Thyroid gland (tissue), 4 donors: ENCODE data around the gene CYP3A7. TPM values are rescaled to one million over a fixed set of nuclear protein-coding genes. Genes with fewer than 3 reads are reported as not detected.

Experiments used
- DNase-seq, 2 donors: peaks; one replicate each; pipeline ENCODE4 v3.0.0-alpha.2; 2019
- H3K27ac ChIP-seq, 3 donors: fragments of 200-600 bp; sonication (generic); 1 replicate in 2 of 3; 2 replicates in 1 of 3; pipeline ENCODE4 v1.5.1; 2016 to 2019; ENCODE audit warnings: mild to moderate bottlenecking in 1 of 3, moderate library complexity in 1 of 3
- H3K27me3 ChIP-seq: fragments of 200-600 bp; sonication (generic); one replicate; pipeline ENCODE4 v1.5.1; 2019
- H3K36me3 ChIP-seq, 2 donors: fragments of 200-600 bp; sonication (generic); one replicate each; pipeline ENCODE4 v1.5.1; 2016 to 2019
- H3K4me1 ChIP-seq, 2 donors: fragments of 200-600 bp; sonication (generic); one replicate each; pipeline ENCODE4 v1.5.1; 2017 to 2019
- H3K4me3 ChIP-seq, 3 donors: fragments of 200-600 bp; sonication (generic); replicated peaks in 1 of 3; 1 replicate in 2 of 3; 2 replicates in 1 of 3; pipeline ENCODE4 v1.5.1; 2016; ENCODE audit warnings: mild to moderate bottlenecking in 1 of 3
- H3K9me3 ChIP-seq: fragments of 200-600 bp; sonication (generic); one replicate; pipeline ENCODE4 v1.5.1; 2017
- POLR2A ChIP-seq, 2 donors: fragments of 450-650 bp; IDR thresholded peaks; one replicate each; pipeline ENCODE4 v1.6.1; 2017; ENCODE audit warnings: antibody characterized with exemption in 2 of 2, mild to moderate bottlenecking in 2 of 2, moderate library complexity in 1 of 2
- WGBS, 2 donors: methylation state at CpG; one replicate each; pipeline ENCODE4 v1.1.5; 2017; 5-methylcytosine and 5-hydroxymethylcytosine counted together
- intact Hi-C: fragments of 100-400 bp; cut with DNase I; formaldehyde crosslinking; loops from one replicate; pipeline ENCODE4 v1.15.1; 2023
- total RNA-seq, 4 donors: library from RNA; depleted of rRNA; stranded (reverse); fragments of >200 nt; gene quantifications; one replicate each; pipeline ENCODE4 v1.2.3, GENCODE V29; 2016
- TF ChIP-seq, protein P1 (sequence below), 6 experiments: fragments of 200-600 bp in 3 of 6; fragments of 450-650 bp in 3 of 6; sonication (generic) in 3 of 6; IDR thresholded peaks; one replicate each; pipeline ENCODE4 v1.5.1; 2016 to 2019; ENCODE audit warnings: antibody characterized with exemption in 6 of 6, mild to moderate bottlenecking in 2 of 6, inconsistent platforms in 1 of 6, moderate library complexity in 1 of 6

Gene CYP3A7
- total RNA-seq, 4 donors from 2014 or later: not detected

DNA sequence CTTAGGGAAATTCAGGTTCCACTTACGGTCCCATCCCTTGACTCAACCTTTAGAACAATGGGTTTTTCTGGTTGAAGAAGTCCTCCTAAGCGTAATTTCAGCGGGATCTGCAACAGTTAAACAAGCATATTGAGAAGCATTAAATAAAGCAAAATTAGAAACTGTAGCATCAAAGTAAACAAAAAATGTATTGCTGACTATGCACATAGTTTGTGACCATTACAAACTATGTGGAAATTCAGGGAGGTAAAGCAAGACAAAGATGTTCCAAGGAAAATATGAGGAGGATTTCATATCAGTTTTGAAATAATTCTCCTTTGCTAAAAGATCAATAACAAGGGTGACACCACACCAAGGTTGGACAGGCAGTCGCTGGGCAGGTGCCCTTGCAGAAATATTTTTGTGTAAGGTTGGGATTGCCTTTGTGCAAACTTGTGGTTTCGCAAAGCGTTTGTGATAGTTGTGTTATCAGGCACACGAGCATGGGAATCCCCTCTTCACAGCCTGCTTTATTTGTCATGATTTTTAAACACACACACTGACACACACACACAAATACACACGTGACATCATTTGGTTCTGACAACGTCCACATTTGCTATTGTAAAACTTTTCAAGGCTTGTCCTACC, 49.8 kb downstream of the CYP3A7 start:
- H3K36me3 ChIP-seq: no peaks in the 10 kb centered on the region
- H3K4me3 ChIP-seq: no peak overlapping the region
- H3K9me3 ChIP-seq: no peaks in the 10 kb centered on the region
- 91 to 95% methylated on average over 9 of the region's 9 CpGs for WGBS, 2 donors
- intact Hi-C loops: no loop called here
- no peak for TF ChIP-seq POLR2A (IDR thresholded peaks at IDR 0.05)
- TF ChIP-seq, protein P1, sequence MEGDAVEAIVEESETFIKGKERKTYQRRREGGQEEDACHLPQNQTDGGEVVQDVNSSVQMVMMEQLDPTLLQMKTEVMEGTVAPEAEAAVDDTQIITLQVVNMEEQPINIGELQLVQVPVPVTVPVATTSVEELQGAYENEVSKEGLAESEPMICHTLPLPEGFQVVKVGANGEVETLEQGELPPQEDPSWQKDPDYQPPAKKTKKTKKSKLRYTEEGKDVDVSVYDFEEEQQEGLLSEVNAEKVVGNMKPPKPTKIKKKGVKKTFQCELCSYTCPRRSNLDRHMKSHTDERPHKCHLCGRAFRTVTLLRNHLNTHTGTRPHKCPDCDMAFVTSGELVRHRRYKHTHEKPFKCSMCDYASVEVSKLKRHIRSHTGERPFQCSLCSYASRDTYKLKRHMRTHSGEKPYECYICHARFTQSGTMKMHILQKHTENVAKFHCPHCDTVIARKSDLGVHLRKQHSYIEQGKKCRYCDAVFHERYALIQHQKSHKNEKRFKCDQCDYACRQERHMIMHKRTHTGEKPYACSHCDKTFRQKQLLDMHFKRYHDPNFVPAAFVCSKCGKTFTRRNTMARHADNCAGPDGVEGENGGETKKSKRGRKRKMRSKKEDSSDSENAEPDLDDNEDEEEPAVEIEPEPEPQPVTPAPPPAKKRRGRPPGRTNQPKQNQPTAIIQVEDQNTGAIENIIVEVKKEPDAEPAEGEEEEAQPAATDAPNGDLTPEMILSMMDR (IDR thresholded peaks at IDR 0.05): no peak
- no peak for DNase-seq
- no peaks in the 10 kb centered on the region for H3K27me3 ChIP-seq
- H3K27ac ChIP-seq: no peak overlapping the region
- H3K4me1 ChIP-seq: no peaks in the 10 kb centered on the region

DNA sequence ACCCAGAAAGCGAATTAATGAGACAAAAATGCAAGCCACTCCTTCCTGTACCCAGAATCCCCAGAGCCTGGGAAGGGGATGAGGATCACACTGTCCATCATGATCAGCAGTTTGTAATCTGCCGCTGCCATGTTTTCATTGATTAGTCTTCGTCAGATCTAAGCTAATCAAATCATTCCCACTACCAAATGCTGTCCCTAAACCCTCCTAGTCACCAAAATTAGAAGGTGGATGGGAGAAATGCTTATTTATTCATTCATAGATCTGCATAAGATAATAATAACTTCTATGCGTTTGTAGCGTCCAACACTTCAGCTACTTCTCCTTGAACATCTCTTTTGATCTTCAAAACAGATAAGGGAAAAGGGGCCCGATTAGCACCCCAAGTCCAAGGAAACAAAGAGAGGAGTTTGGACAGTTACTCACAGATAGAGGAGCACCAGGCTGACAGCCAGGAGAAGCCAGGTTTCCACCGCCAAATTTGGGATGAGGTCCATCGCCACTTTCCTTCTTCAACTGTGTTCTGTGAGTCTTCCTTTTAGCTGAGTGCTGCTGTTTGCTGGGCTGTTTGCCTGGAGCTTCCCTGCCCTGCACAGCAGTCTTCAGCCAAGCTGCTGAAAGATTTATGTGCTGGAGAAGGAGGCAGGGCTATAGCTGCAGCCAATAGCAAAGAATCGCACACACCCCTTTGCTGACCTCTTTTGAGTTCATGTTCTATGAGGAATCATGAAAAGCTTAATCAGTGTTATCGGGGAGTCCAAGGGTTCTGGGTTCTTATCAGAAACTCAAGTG, 55.4 kb downstream of the CYP3A7 start, which contains the start of gene CYP3A5:
TSS of gene CYP3A5 (minus strand) at position 597 of the 792 bp plus-strand sequence. CDS start at position 497, 100 bp downstream.
- no peaks in the 10 kb centered on the region for H3K4me1 ChIP-seq
- no peak within 1 kb of the TSS for H3K4me3 ChIP-seq
- H3K27me3 ChIP-seq: no peaks in the 10 kb centered on the region
- no peak for TF ChIP-seq POLR2A (IDR thresholded peaks at IDR 0.05)
- TF ChIP-seq, protein P1 (IDR thresholded peaks at IDR 0.05): no peak
- no peak for DNase-seq
- H3K9me3 ChIP-seq: no peaks in the 10 kb centered on the region
- no peaks in the 10 kb centered on the region for H3K36me3 ChIP-seq
- intact Hi-C loops: no loop called here
- no peak within 1 kb of the TSS for H3K27ac ChIP-seq
- 76 to 77% methylated on average over 10 of the region's 10 CpGs for WGBS, 2 donors

DNA sequence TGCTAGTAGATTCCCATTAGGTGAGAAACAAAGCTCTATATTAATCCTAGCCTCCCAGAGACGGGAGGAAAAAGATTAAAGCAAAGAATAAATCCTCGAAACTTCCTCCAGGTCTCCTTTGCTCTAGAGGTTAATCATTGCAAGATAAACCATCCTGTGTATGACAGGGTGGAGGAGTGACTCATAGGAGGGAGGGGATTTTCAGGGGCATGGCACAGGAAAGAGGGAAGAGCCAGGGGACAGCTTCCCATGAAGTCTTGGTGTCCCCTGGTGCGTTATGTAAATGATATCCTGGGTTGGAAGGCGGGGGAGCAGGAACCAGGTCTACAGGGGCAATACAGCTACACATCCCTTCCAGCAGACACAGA, 56.0 kb downstream of the CYP3A7 start:
- no peak overlapping the region for H3K27ac ChIP-seq
- no peaks in the 10 kb centered on the region for H3K9me3 ChIP-seq
- no peak for TF ChIP-seq POLR2A (IDR thresholded peaks at IDR 0.05)
- TF ChIP-seq, protein P1 (IDR thresholded peaks at IDR 0.05): no peak
- H3K4me1 ChIP-seq: no peaks in the 10 kb centered on the region
- no peaks in the 10 kb centered on the region for H3K27me3 ChIP-seq
- DNase-seq: no peak
- no peaks in the 10 kb centered on the region for H3K36me3 ChIP-seq
- H3K4me3 ChIP-seq: no peak overlapping the region
- intact Hi-C loops: no loop called here
- WGBS, 2 donors: 65 to 74% methylated on average over 4 of the region's 4 CpGs

DNA sequence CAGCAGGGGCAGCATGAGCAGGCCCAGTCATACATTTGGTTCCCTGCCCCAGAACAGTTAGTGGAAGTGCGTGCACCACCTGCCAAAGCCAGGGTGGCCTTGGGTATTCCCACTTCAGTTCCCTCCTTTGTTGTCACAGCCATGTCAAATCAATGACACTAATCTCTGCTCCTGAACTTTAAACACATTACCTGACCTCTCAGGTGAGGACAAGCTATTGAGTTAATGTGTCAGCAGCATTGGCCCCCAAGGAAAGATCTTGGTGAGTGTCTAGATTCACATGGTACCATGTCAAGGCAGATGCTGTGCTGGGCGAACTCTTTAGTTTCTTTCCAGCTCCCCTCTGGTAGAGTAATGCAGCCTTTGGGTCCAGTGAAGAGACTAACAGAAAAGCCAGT, 57.3 kb downstream of the CYP3A7 start:
- Histone ChIP-seq H3K4me1 (no peaks in the 10 kb centered on the region), H3K9me3 (no peaks in the 10 kb centered on the region), H3K27me3 (no peaks in the 10 kb centered on the region), H3K36me3 (no peaks in the 10 kb centered on the region), H3K27ac (no peak overlapping the region), H3K4me3 (no peak overlapping the region)
- DNase-seq: no peak
- 74 to 86% methylated on average over 2 of the region's 2 CpGs for WGBS, 2 donors
- intact Hi-C loops: no loop called here
- TF ChIP-seq POLR2A (IDR thresholded peaks at IDR 0.05): no peak
- TF ChIP-seq, protein P1 (IDR thresholded peaks at IDR 0.05): no peak

DNA sequence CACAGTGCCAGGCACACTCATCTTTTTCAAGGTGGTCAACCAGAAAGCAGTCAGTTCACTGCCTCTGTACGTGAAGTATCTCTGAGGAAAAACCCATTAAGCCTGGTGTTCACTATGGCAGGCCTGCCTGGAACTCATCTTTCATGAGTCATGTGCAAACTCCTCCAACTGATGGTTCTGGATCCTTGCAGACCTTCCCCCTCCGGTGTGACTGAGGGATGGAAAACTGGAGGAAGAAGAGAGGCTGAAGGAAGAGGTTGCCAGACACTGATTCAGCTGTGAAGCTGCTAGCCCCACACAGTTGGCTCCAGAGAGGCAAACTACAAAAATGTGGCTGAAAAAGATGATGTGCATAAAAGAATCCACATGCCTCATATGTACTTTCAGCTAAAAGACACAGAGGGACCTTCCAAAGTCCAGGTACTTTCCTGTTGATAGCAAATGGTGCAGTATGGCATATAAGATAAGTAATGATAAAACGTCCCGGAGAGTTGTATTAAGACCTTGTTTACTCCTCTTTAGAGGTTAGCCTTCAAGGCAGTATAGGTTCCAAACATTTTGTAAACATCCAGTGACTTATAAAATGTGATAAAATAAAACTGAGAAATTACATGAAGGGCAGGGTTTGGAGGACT, 57.9 kb downstream of the CYP3A7 start:
- H3K4me3 ChIP-seq: no peak overlapping the region
- H3K27me3 ChIP-seq: no peaks in the 10 kb centered on the region
- no peak overlapping the region for H3K27ac ChIP-seq
- no peaks in the 10 kb centered on the region for H3K4me1 ChIP-seq
- no peak for TF ChIP-seq POLR2A (IDR thresholded peaks at IDR 0.05)
- TF ChIP-seq, protein P1 (IDR thresholded peaks at IDR 0.05): no peak
- intact Hi-C loops: no loop called here
- no peak for DNase-seq
- no peaks in the 10 kb centered on the region for H3K36me3 ChIP-seq
- WGBS, 2 donors: 85 to 87% methylated on average over 4 of the region's 4 CpGs
- no peaks in the 10 kb centered on the region for H3K9me3 ChIP-seq
